Measurements from ENCODE around the gene ENOX1.

The ENOX1 gene

GRCh38 chr13:43401361-43401760 lies 385.4 kb downstream of the ENOX1 start:
- no peak overlapping the region for H3K4me2 ChIP-seq (ENCODE audit: low read length, poor library complexity, severe bottlenecking)
- H3K27ac ChIP-seq (ENCODE audit: low read length, poor library complexity, severe bottlenecking) = no peak overlapping the region
- H3K23ac ChIP-seq (ENCODE audit: low read length in 2 of 2) = no peak overlapping the region
- H3K4me1 ChIP-seq (ENCODE audit: control insufficient read depth, insufficient read depth, low read depth, low read length) = peaks cover 3% of the 10 kb centered on the region
- no peak overlapping the region for H2BK120ac ChIP-seq (ENCODE audit: low read depth, low read length)
- H2BK12ac ChIP-seq (ENCODE audit: low read length in 2 of 2) = no peak overlapping the region
- H2BK15ac ChIP-seq (ENCODE audit: low read depth, poor library complexity, severe bottlenecking) = no peak overlapping the region
- H2BK5ac ChIP-seq (ENCODE audit: low read depth, low read length, poor library complexity, severe bottlenecking) = no peak overlapping the region
- H3K36me3 ChIP-seq (ENCODE audit: control insufficient read depth in 1 of 2, insufficient read depth in 2 of 2, low read depth in 1 of 2, low read length in 2 of 2) = no peaks in the 10 kb centered on the region
- no peaks in the 10 kb centered on the region for H3K27me3 ChIP-seq (ENCODE audit: control insufficient read depth in 1 of 2, insufficient read depth in 1 of 2, low read length in 2 of 2)
- H4K8ac ChIP-seq (ENCODE audit: low read length) = no peak overlapping the region
- no peaks in the 10 kb centered on the region for H3K9me3 ChIP-seq (ENCODE audit: control insufficient read depth, low read length)
- no peak for DNase-seq
- H3K4me3 ChIP-seq (ENCODE audit: insufficient read depth in 1 of 2, low read depth in 1 of 2, low read length in 2 of 2) = no peak overlapping the region
- no peak overlapping the region for H2AK5ac ChIP-seq (ENCODE audit: low read length, severe bottlenecking)
- no peak overlapping the region for H3K18ac ChIP-seq (ENCODE audit: low read depth in 1 of 2, low read length in 2 of 2)
- H2AFZ ChIP-seq (ENCODE audit: low read depth, low read length) = no peak overlapping the region
- WGBS = 93% methylated on average over 4 of the region's 4 CpGs
- H3K4ac ChIP-seq (ENCODE audit: low read depth in 1 of 2, low read length in 2 of 2) = no peak overlapping the region
- H3K79me1 ChIP-seq (replicated peaks; ENCODE audit: low read length, poor library complexity, severe bottlenecking) = no peaks in the 10 kb centered on the region
- H4K91ac ChIP-seq (ENCODE audit: low read length) = no peak overlapping the region
- H3K14ac ChIP-seq (ENCODE audit: low read length in 2 of 2) = no peak overlapping the region
- H3K9ac ChIP-seq (ENCODE audit: low read length) = no peak overlapping the region

- Histone ChIP-seq H4K91ac (ENCODE audit: low read length) (no peak overlapping the region), H3K4me3 (ENCODE audit: insufficient read depth in 1 of 2, low read depth in 1 of 2, low read length in 2 of 2) (no peak overlapping the region), H2AK5ac (ENCODE audit: low read length, severe bottlenecking) (no peak overlapping the region), H2AFZ (ENCODE audit: low read depth, low read length) (no peak overlapping the region), H3K79me1 (replicated peaks; ENCODE audit: low read length, poor library complexity, severe bottlenecking) (no peaks in the 10 kb centered on the region), H3K36me3 (ENCODE audit: control insufficient read depth in 1 of 2, insufficient read depth in 2 of 2, low read depth in 1 of 2, low read length in 2 of 2) (no peaks in the 10 kb centered on the region), H3K9ac (ENCODE audit: low read length) (peak overlapping the region; percentile 83), H3K4me1 (ENCODE audit: control insufficient read depth, insufficient read depth, low read depth, low read length) (peaks cover 3% of the 10 kb centered on the region), H4K8ac (ENCODE audit: low read length) (no peak overlapping the region), H3K18ac (ENCODE audit: low read depth in 1 of 2, low read length in 2 of 2) (no peak overlapping the region), H3K27me3 (ENCODE audit: control insufficient read depth in 1 of 2, insufficient read depth in 1 of 2, low read length in 2 of 2) (no peaks in the 10 kb centered on the region), H3K23ac (ENCODE audit: low read length in 2 of 2) (no peak overlapping the region), H2BK120ac (ENCODE audit: low read depth, low read length) (no peak overlapping the region), H2BK12ac (ENCODE audit: low read length in 2 of 2) (no peak overlapping the region), H3K9me3 (ENCODE audit: control insufficient read depth, low read length) (no peaks in the 10 kb centered on the region), H3K4me2 (ENCODE audit: low read length, poor library complexity, severe bottlenecking) (no peak overlapping the region), H3K27ac (ENCODE audit: low read length, poor library complexity, severe bottlenecking) (no peak overlapping the region), H2BK15ac (ENCODE audit: low read depth, poor library complexity, severe bottlenecking) (no peak overlapping the region), H3K14ac (ENCODE audit: low read length in 2 of 2) (no peak overlapping the region), H3K4ac (ENCODE audit: low read depth in 1 of 2, low read length in 2 of 2) (no peak overlapping the region), H2BK5ac (ENCODE audit: low read depth, low read length, poor library complexity, severe bottlenecking) (no peak overlapping the region)
- 75% methylated on average over 2 of the region's 3 CpGs for WGBS
- peak; percentile 24 for DNase-seq
These were observed 389.7 kb downstream of the ENOX1 start for GRCh38 chr13:43397111-43397510.

DNA sequence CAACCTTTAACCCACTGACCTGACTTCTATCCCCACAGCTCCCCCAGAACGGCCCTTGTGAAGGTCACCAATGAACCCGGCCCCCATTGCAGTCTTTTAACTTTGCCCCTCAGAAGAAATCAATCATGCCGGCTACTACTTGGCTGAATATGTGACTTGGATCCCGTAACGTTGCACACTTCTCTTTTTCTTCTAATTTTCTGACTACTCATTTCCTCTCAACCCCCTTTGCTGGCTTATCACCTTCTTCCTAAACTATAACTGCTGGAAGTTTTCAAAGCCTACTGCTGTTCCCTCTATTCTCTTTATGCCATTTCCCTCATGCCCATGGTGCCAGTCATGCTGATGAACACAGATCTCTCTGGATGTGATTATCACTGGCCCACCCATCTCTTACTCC lies 395.7 kb downstream of the ENOX1 start:
- Histone ChIP-seq H2AK5ac (ENCODE audit: low read length, severe bottlenecking) (no peak overlapping the region), H2BK15ac (ENCODE audit: low read depth, poor library complexity, severe bottlenecking) (no peak overlapping the region), H3K9ac (ENCODE audit: low read length) (no peak overlapping the region), H3K79me1 (replicated peaks; ENCODE audit: low read length, poor library complexity, severe bottlenecking) (no peaks in the 10 kb centered on the region), H3K14ac (ENCODE audit: low read length in 2 of 2) (no peak overlapping the region), H3K4me3 (ENCODE audit: insufficient read depth in 1 of 2, low read depth in 1 of 2, low read length in 2 of 2) (no peak overlapping the region), H3K23ac (ENCODE audit: low read length in 2 of 2) (no peak overlapping the region), H3K9me3 (ENCODE audit: control insufficient read depth, low read length) (no peaks in the 10 kb centered on the region), H3K36me3 (ENCODE audit: control insufficient read depth in 1 of 2, insufficient read depth in 2 of 2, low read depth in 1 of 2, low read length in 2 of 2) (no peaks in the 10 kb centered on the region), H2BK5ac (ENCODE audit: low read depth, low read length, poor library complexity, severe bottlenecking) (no peak overlapping the region), H4K91ac (ENCODE audit: low read length) (no peak overlapping the region), H3K4ac (ENCODE audit: low read depth in 1 of 2, low read length in 2 of 2) (peak overlapping the region in 1 of 2 experiments; percentile 37), H3K4me2 (ENCODE audit: low read length, poor library complexity, severe bottlenecking) (no peak overlapping the region), H3K18ac (ENCODE audit: low read depth in 1 of 2, low read length in 2 of 2) (peak overlapping the region in 1 of 2 experiments; percentile 24), H2BK12ac (ENCODE audit: low read length in 2 of 2) (no peak overlapping the region), H3K27ac (ENCODE audit: low read length, poor library complexity, severe bottlenecking) (no peak overlapping the region), H2AFZ (ENCODE audit: low read depth, low read length) (no peak overlapping the region), H3K27me3 (ENCODE audit: control insufficient read depth in 1 of 2, insufficient read depth in 1 of 2, low read length in 2 of 2) (no peaks in the 10 kb centered on the region), H2BK120ac (ENCODE audit: low read depth, low read length) (no peak overlapping the region), H3K4me1 (ENCODE audit: control insufficient read depth, insufficient read depth, low read depth, low read length) (peaks cover 1% of the 10 kb centered on the region), H4K8ac (ENCODE audit: low read length) (no peak overlapping the region)
- no peak for DNase-seq
- WGBS = 82% methylated on average over 5 of the region's 5 CpGs

- H2AK5ac ChIP-seq (ENCODE audit: low read length, severe bottlenecking) = no peak overlapping the region
- H3K14ac ChIP-seq (ENCODE audit: low read length in 2 of 2) = no peak overlapping the region
- H3K4me2 ChIP-seq (ENCODE audit: low read length, poor library complexity, severe bottlenecking) = no peak overlapping the region
- H2AFZ ChIP-seq (ENCODE audit: low read depth, low read length) = no peak overlapping the region
- H3K9ac ChIP-seq (ENCODE audit: low read length) = no peak overlapping the region
- H4K8ac ChIP-seq (ENCODE audit: low read length) = no peak overlapping the region
- no peak overlapping the region for H2BK12ac ChIP-seq (ENCODE audit: low read length in 2 of 2)
- H3K23ac ChIP-seq (ENCODE audit: low read length in 2 of 2) = no peak overlapping the region
- H2BK15ac ChIP-seq (ENCODE audit: low read depth, poor library complexity, severe bottlenecking) = no peak overlapping the region
- H3K79me1 ChIP-seq (replicated peaks; ENCODE audit: low read length, poor library complexity, severe bottlenecking) = no peaks in the 10 kb centered on the region
- H3K36me3 ChIP-seq (ENCODE audit: control insufficient read depth in 1 of 2, insufficient read depth in 2 of 2, low read depth in 1 of 2, low read length in 2 of 2) = no peaks in the 10 kb centered on the region
- H3K27me3 ChIP-seq (ENCODE audit: control insufficient read depth in 1 of 2, insufficient read depth in 1 of 2, low read length in 2 of 2) = no peaks in the 10 kb centered on the region
- no peak for DNase-seq
- peak overlapping the region in 1 of 2 experiments; percentile 12 for H3K18ac ChIP-seq (ENCODE audit: low read depth in 1 of 2, low read length in 2 of 2)
- no peak overlapping the region for H2BK5ac ChIP-seq (ENCODE audit: low read depth, low read length, poor library complexity, severe bottlenecking)
- no peaks in the 10 kb centered on the region for H3K9me3 ChIP-seq (ENCODE audit: control insufficient read depth, low read length)
- H3K4me1 ChIP-seq (ENCODE audit: control insufficient read depth, insufficient read depth, low read depth, low read length) = peaks cover 1% of the 10 kb centered on the region
- no peak overlapping the region for H3K27ac ChIP-seq (ENCODE audit: low read length, poor library complexity, severe bottlenecking)
- no peak overlapping the region for H3K4ac ChIP-seq (ENCODE audit: low read depth in 1 of 2, low read length in 2 of 2)
- 91% methylated on average over 4 of the region's 4 CpGs for WGBS
- no peak overlapping the region for H4K91ac ChIP-seq (ENCODE audit: low read length)
- H3K4me3 ChIP-seq (ENCODE audit: insufficient read depth in 1 of 2, low read depth in 1 of 2, low read length in 2 of 2) = no peak overlapping the region
- H2BK120ac ChIP-seq (ENCODE audit: low read depth, low read length) = no peak overlapping the region
These were observed 396.2 kb downstream of the ENOX1 start for GRCh38 chr13:43390619-43391018.

All from mesenchymal stem cell (in vitro differentiated cells and primary cell).